ENCODE results near the gene PDCD7. TPM values are rescaled to one million over a fixed set of nuclear protein-coding genes. Genes with fewer than 3 reads are reported as not detected.
A peak's percentile ranks its signal among the peaks of the same experiment; 100 is the strongest.
"Not testable (repeated sequence)": the region's sequence is repeated elsewhere in the genome, so short reads cannot be mapped to it uniquely, and the experiment has no call there.

Gene PDCD7, protein sequence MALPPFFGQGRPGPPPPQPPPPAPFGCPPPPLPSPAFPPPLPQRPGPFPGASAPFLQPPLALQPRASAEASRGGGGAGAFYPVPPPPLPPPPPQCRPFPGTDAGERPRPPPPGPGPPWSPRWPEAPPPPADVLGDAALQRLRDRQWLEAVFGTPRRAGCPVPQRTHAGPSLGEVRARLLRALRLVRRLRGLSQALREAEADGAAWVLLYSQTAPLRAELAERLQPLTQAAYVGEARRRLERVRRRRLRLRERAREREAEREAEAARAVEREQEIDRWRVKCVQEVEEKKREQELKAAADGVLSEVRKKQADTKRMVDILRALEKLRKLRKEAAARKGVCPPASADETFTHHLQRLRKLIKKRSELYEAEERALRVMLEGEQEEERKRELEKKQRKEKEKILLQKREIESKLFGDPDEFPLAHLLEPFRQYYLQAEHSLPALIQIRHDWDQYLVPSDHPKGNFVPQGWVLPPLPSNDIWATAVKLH
- 27.2 and 34.6 TPM in 2 replicates for total RNA-seq (2014; rRNA removed; shearing (Covaris generic))
- total RNA-seq (2022): 42.6 and 47.3 TPM in 2 replicates
- Bru-seq, nascent RNA: percentile 73 among the genes with signal in this experiment
- percentile 86 among the genes with signal in this experiment for BruChase-seq, experiment 1, labeled RNA remaining after a 6-hour chase
- percentile 88 among the genes with signal in this experiment for BruChase-seq, experiment 2, labeled RNA remaining after a 2-hour chase
- long read RNA-seq, transcript PDCD7-201 (5 exons, 2,851 nt): major isoform, 66 of 78 reads
- long read RNA-seq, partial matches to known transcripts: 5 of 78 reads
- long read RNA-seq, other reads (novel, unspliced or antisense): 7 of 78 reads

DNA sequence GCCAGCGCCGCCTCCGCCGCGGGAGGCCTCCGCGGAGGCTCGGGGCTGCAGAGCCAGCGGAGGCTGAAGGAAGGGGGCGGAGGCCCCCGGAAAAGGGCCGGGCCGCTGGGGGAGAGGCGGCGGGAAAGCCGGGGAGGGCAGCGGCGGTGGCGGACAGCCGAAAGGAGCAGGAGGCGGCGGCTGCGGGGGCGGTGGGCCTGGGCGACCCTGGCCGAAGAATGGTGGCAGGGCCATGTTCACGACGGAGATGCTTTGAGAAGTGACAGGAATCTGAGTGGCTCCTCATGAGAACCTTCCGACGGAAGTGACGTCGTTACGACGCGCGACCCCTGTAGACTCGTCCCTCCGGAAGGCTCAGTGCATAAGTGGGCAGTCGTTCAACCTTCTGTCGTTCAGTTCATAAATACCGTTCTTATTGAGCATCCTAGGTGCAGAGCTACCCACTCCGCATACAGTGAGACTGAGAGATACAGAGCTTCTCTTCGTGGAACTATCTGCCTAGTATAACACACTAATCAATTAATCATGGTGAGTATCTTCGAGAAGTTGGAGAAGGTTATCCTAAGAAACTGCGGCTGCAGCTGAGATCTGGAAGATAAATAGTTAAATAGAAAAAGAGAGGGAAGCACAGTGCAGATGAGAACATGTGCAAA lies at the start of gene PDCD7:
PDCD7 (minus strand) TSS at position 261 of the 653 bp plus-strand sequence; CDS start at position 234, 27 bp downstream.
- intact Hi-C loops (cut with micrococcal nuclease; ENCODE audit: unreplicated experiment): loop anchor here (1.0 to 2.0 kb wide), 3 partner anchors 52 to 171 kb away; partner anchors contain the start of genes CLPX, RNU5A-1 and RNU5B-1
- peak within 1 kb of the TSS; percentile 87 for H3K4me3 ChIP-seq (ENCODE audit: low read depth, low read length, poor library complexity, severe bottlenecking)
- H3K36me3 ChIP-seq (ENCODE audit: insufficient read depth, low read length): peaks cover 20% of the 10 kb centered on the region
- DNase-seq (ENCODE audit: low spot score): peak; percentile 95
- no TSS peak for BruUV-seq (replicated peaks)
- peak within 1 kb of the TSS; percentile 86 for H3K4me2 ChIP-seq (ENCODE audit: low read length)
- H3K79me2 ChIP-seq (ENCODE audit: insufficient read depth, low read depth, low read length): peaks cover 31% of the 10 kb centered on the region
- no peak for TF ChIP-seq EZH2phosphoT487 (IDR thresholded peaks at IDR 0.05; ENCODE audit: borderline replicate concordance, low read depth, low read length)
- TF ChIP-seq, protein P1, sequence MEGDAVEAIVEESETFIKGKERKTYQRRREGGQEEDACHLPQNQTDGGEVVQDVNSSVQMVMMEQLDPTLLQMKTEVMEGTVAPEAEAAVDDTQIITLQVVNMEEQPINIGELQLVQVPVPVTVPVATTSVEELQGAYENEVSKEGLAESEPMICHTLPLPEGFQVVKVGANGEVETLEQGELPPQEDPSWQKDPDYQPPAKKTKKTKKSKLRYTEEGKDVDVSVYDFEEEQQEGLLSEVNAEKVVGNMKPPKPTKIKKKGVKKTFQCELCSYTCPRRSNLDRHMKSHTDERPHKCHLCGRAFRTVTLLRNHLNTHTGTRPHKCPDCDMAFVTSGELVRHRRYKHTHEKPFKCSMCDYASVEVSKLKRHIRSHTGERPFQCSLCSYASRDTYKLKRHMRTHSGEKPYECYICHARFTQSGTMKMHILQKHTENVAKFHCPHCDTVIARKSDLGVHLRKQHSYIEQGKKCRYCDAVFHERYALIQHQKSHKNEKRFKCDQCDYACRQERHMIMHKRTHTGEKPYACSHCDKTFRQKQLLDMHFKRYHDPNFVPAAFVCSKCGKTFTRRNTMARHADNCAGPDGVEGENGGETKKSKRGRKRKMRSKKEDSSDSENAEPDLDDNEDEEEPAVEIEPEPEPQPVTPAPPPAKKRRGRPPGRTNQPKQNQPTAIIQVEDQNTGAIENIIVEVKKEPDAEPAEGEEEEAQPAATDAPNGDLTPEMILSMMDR (conservative IDR thresholded peaks at IDR 0.05; ENCODE audit: low read length): no peak
- H4K20me1 ChIP-seq (ENCODE audit: insufficient read depth, low read length): no peaks in the 10 kb centered on the region
- H3K4me1 ChIP-seq (ENCODE audit: insufficient read depth, low read length, poor library complexity, severe bottlenecking): peaks cover 13% of the 10 kb centered on the region
- no peaks in the 10 kb centered on the region for H3K9me2 ChIP-seq (ENCODE audit: insufficient read depth, low read length)
- CTCF ChIA-PET (ENCODE audit: unreplicated experiment): no interaction called here
- POLR2A ChIA-PET: interaction anchor here (0.6 to 1.6 kb wide), 5 partner anchors 9 to 152 kb away, joined by 3 to 10 read pairs (median 6); partner anchors contain the start of genes CLPX and PARP16
- H3K9me3 ChIP-seq (ENCODE audit: low read length): peaks cover 11% of the 10 kb centered on the region; the same call in 1 of the 2 replicates
- H2AFZ ChIP-seq (ENCODE audit: low read length): peak within 1 kb of the TSS; percentile 95
- peak within 1 kb of the TSS; percentile 64 for H3K27ac ChIP-seq (ENCODE audit: low read depth, low read length, poor library complexity, severe bottlenecking)

DNA sequence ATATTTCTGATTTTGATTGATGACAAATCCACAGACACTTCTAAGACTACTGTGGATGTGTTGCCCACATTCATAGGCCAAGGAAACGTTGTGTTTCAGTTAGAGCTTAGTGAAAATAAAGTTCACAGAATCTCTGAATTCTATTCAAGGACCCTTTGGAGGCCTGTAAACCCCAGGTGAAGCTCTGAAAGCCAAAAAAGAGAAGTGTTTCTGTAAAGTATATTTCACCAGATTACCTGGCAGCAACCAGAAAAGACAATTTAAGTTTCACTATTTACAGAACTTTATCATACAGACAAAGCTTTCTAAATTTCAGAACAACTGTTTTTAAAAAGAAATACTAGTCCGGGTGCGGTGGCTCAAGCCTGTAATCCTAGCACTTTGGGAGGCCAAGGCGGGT lies 48.9 kb upstream of the PDCD7 start:
- Histone ChIP-seq H2AFZ (ENCODE audit: low read length) (no peak overlapping the region), H3K9me2 (ENCODE audit: insufficient read depth, low read length) (no peaks in the 10 kb centered on the region), H3K79me2 (ENCODE audit: insufficient read depth, low read depth, low read length) (peaks cover 60% of the 10 kb centered on the region), H3K36me3 (ENCODE audit: insufficient read depth, low read length) (peaks cover 35% of the 10 kb centered on the region), H3K9me3 (ENCODE audit: low read length) (no peaks in the 10 kb centered on the region), H3K27ac (ENCODE audit: low read depth, low read length, poor library complexity, severe bottlenecking) (peak overlapping the region; percentile 23), H3K4me1 (ENCODE audit: insufficient read depth, low read length, poor library complexity, severe bottlenecking) (peaks cover 22% of the 10 kb centered on the region), H3K4me3 (ENCODE audit: low read depth, low read length, poor library complexity, severe bottlenecking) (no peak overlapping the region), H4K20me1 (ENCODE audit: insufficient read depth, low read length) (no peaks in the 10 kb centered on the region; the same call in 1 of the 2 replicates), H3K4me2 (ENCODE audit: low read length) (peak overlapping the region; percentile 47)
- intact Hi-C loops (cut with micrococcal nuclease; ENCODE audit: unreplicated experiment): loop anchor here (10.0 kb wide), 1 partner anchor 148 kb away; no protein-coding TSS in a partner anchor
- POLR2A ChIA-PET: interaction anchor here (0.5 to 1.2 kb wide), 4 partner anchors 26 to 194 kb away, joined by 3 to 4 read pairs (median 4); partner anchors contain the start of gene UBAP1L
- CTCF ChIA-PET (ENCODE audit: unreplicated experiment): interaction anchor here (0.6 kb wide), 1 partner anchor 277 kb away, joined by 3 read pairs; no protein-coding TSS in a partner anchor
- TF ChIP-seq, protein P1 (conservative IDR thresholded peaks at IDR 0.05; ENCODE audit: low read length): no peak
- no peak for TF ChIP-seq EZH2phosphoT487 (IDR thresholded peaks at IDR 0.05; ENCODE audit: borderline replicate concordance, low read depth, low read length)
- BruUV-seq (replicated peaks): TSS peak; percentile 1
- DNase-seq (ENCODE audit: low spot score): peak; percentile 18

DNA sequence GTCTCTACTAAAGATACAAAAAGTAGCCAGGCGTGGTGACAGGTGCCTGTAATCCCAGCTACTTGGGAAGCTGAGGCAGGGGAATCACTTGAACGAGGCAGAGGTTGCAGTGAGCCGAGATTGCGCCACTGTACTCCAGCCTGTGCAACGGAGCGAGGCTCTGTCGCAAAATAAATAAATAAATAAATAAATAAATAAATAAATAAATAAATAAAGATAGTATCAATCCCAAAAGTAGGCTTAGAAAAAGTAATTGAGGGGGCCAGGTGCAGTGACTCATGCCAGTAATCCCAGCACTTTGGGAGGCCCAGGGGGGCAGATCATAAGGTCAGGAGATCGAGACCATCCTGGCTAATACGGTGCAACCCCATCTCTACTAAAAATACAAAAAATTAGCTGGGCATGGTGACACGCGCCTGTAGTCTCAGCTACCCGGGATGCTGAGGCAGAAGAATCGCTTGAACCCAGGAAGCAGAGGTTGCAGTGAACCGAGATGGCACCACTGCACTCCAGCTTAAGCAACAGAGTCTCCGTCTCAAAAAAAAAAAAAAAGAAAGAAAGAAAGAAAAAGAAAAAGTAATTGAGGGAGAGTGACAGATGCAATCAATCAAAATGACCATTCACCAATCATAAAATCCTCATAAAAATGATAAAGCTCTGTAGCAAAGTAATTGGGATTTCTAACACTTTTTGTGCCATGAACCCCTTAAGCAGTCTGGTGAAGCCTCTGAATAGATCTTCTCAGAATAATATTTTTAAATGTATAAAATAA lies 48.2 kb upstream of the PDCD7 start:
- H3K9me2 ChIP-seq (ENCODE audit: insufficient read depth, low read length); H3K27ac ChIP-seq (ENCODE audit: low read depth, low read length, poor library complexity, severe bottlenecking); DNase-seq (ENCODE audit: low spot score); H4K20me1 ChIP-seq (ENCODE audit: insufficient read depth, low read length); H2AFZ ChIP-seq (ENCODE audit: low read length); H3K4me2 ChIP-seq (ENCODE audit: low read length); H3K9me3 ChIP-seq (ENCODE audit: low read length); H3K4me3 ChIP-seq (ENCODE audit: low read depth, low read length, poor library complexity, severe bottlenecking); BruUV-seq (replicated peaks): not testable (repeated sequence)
- peaks cover 22% of the 10 kb centered on the region for H3K4me1 ChIP-seq (ENCODE audit: insufficient read depth, low read length, poor library complexity, severe bottlenecking)
- peaks cover 42% of the 10 kb centered on the region for H3K36me3 ChIP-seq (ENCODE audit: insufficient read depth, low read length)
- H3K79me2 ChIP-seq (ENCODE audit: insufficient read depth, low read depth, low read length): peaks cover 60% of the 10 kb centered on the region
- POLR2A ChIA-PET: interaction anchor here (0.7 to 1.2 kb wide), 5 partner anchors 67 to 1495 kb away, joined by 3 to 4 read pairs (median 3); partner anchors contain the start of gene UBAP1L
- intact Hi-C loops (cut with micrococcal nuclease; ENCODE audit: unreplicated experiment): loop anchor here (10.0 kb wide), 1 partner anchor 147 kb away; no protein-coding TSS in a partner anchor
- CTCF ChIA-PET (ENCODE audit: unreplicated experiment): interaction anchor here (0.6 kb wide), 1 partner anchor 105 kb away, joined by 11 read pairs; the partner anchor contains the start of gene PARP16
